TTC549 (cell line): Measurements from ENCODE around the gene CENPU.
"Not testable (repeated sequence)": the region's sequence is repeated elsewhere in the genome, so short reads cannot be mapped to it uniquely, and the experiment has no call there.

Source experiments
- FAIRE-seq: peaks from 2 replicates; lab custom pipeline; 2012; peaks lifted over from hg19 to GRCh38; lab: Jason Lieb, UNC

Gene CENPU

GRCh38 chr4:184733654-184734524, at the start of gene CENPU:
Gene CENPU, minus strand, starts transcription at chr4:184734096. Its CDS starts 34 bp downstream, at chr4:184734062.
- peak; percentile 56 for FAIRE-seq

GRCh38 chr4:184782731-184783373, 49.0 kb upstream of the CENPU start:
- FAIRE-seq: no peak

- not testable (repeated sequence) for FAIRE-seq
These were observed 45.3 kb upstream of the CENPU start for GRCh38 chr4:184779160-184779559.

GRCh38 chr4:184778325-184778724, 44.4 kb upstream of the CENPU start:
- FAIRE-seq: no peak

GRCh38 chr4:184776821-184777220, 42.9 kb upstream of the CENPU start:
- FAIRE-seq: no peak

- FAIRE-seq: no peak
These were observed 42.1 kb upstream of the CENPU start for GRCh38 chr4:184775854-184776555.

- FAIRE-seq: no peak
These were observed 40.3 kb upstream of the CENPU start for GRCh38 chr4:184774152-184774551.

GRCh38 chr4:184771416-184771815, 37.5 kb upstream of the CENPU start:
- FAIRE-seq: no peak

GRCh38 chr4:184769141-184769765, 35.4 kb upstream of the CENPU start:
- no peak for FAIRE-seq

GRCh38 chr4:184768296-184768695, 34.4 kb upstream of the CENPU start:
- FAIRE-seq: no peak

GRCh38 chr4:184766446-184766845, 32.5 kb upstream of the CENPU start:
- FAIRE-seq: no peak

GRCh38 chr4:184765473-184766340, 31.8 kb upstream of the CENPU start:
- no peak for FAIRE-seq

- no peak for FAIRE-seq
These were observed 30.7 kb upstream of the CENPU start for GRCh38 chr4:184764601-184765000.

- no peak for FAIRE-seq
These were observed 29.4 kb upstream of the CENPU start for GRCh38 chr4:184763150-184763780.

- no peak for FAIRE-seq
These were observed 28.2 kb upstream of the CENPU start for GRCh38 chr4:184762100-184762499.

- no peak for FAIRE-seq
These were observed 26.8 kb upstream of the CENPU start for GRCh38 chr4:184760681-184761080.

- no peak for FAIRE-seq
These were observed 23.9 kb upstream of the CENPU start for GRCh38 chr4:184757810-184758209.

- FAIRE-seq: no peak
These were observed 22.5 kb upstream of the CENPU start for GRCh38 chr4:184756399-184756798.

- FAIRE-seq: no peak
These were observed 21.4 kb upstream of the CENPU start for GRCh38 chr4:184755278-184755677.

GRCh38 chr4:184752496-184753275, 18.8 kb upstream of the CENPU start:
- no peak for FAIRE-seq
